HG02588 (cell line): ENCODE data around the gene PRLR.
A peak's percentile ranks its signal among the peaks of the same experiment; 100 is the strongest.
"Not testable (repeated sequence)": the region's sequence is repeated elsewhere in the genome, so short reads cannot be mapped to it uniquely, and the experiment has no call there.

Source experiments
- ATAC-seq: cut with Tn5 transposase; IDR thresholded peaks from one replicate; pipeline ENCODE4 v1.9.1; 2021; ENCODE audit warnings: mild to moderate bottlenecking, moderate library complexity; ENCODE audit not compliant: unreplicated experiment

PRLR gene

GRCh38 chr5:35133186-35133585 lies 97.1 kb downstream of the PRLR start:
- no peak for ATAC-seq

- no peak for ATAC-seq
These were observed 98.6 kb downstream of the PRLR start for GRCh38 chr5:35131723-35132122.

- no peak for ATAC-seq
These were observed 100.3 kb downstream of the PRLR start for GRCh38 chr5:35129921-35130485.

- no peak for ATAC-seq
These were observed 101.0 kb downstream of the PRLR start for GRCh38 chr5:35129276-35129675.

GRCh38 chr5:35127006-35127405 lies 103.3 kb downstream of the PRLR start:
- ATAC-seq = no peak

GRCh38 chr5:35125746-35126145 lies 104.5 kb downstream of the PRLR start:
- no peak for ATAC-seq

GRCh38 chr5:35124932-35125331 lies 105.4 kb downstream of the PRLR start:
- no peak for ATAC-seq

- no peak for ATAC-seq
These were observed 107.5 kb downstream of the PRLR start for GRCh38 chr5:35122819-35123218.

- no peak for ATAC-seq
These were observed 109.6 kb downstream of the PRLR start for GRCh38 chr5:35120715-35121114.

GRCh38 chr5:35117967-35118366 lies 112.3 kb downstream of the PRLR start:
- peak; percentile 62 for ATAC-seq

GRCh38 chr5:35115920-35116319 lies 114.4 kb downstream of the PRLR start:
- no peak for ATAC-seq

- ATAC-seq = no peak
These were observed 115.6 kb downstream of the PRLR start for GRCh38 chr5:35114698-35115097.

GRCh38 chr5:35112300-35112699 lies 118.0 kb downstream of the PRLR start:
- ATAC-seq = no peak

GRCh38 chr5:35104550-35104949 lies 125.7 kb downstream of the PRLR start:
- ATAC-seq = not testable (repeated sequence)

GRCh38 chr5:35103637-35104299 lies 126.5 kb downstream of the PRLR start:
- no peak for ATAC-seq

GRCh38 chr5:35101720-35102119 lies 128.6 kb downstream of the PRLR start:
- not testable (repeated sequence) for ATAC-seq

GRCh38 chr5:35101016-35101415 lies 129.3 kb downstream of the PRLR start:
- ATAC-seq = no peak

GRCh38 chr5:35098214-35098613 lies 132.1 kb downstream of the PRLR start:
- no peak for ATAC-seq

- ATAC-seq = no peak
These were observed 133.4 kb downstream of the PRLR start for GRCh38 chr5:35096932-35097331.

GRCh38 chr5:35096216-35096615 lies 134.1 kb downstream of the PRLR start:
- no peak for ATAC-seq

- ATAC-seq = no peak
These were observed 134.9 kb downstream of the PRLR start for GRCh38 chr5:35095366-35095765.

GRCh38 chr5:35094948-35095347 lies 135.3 kb downstream of the PRLR start:
- ATAC-seq = no peak

GRCh38 chr5:35092703-35093102 lies 137.6 kb downstream of the PRLR start:
- no peak for ATAC-seq
